Heart left ventricle (tissue), 13 donors: ENCODE results near the gene CXCL16.
"Not testable (repeated sequence)": the region's sequence is repeated elsewhere in the genome, so short reads cannot be mapped to it uniquely, and the experiment has no call there.

ENCODE experiments used
- POLR2A ChIP-seq, 2 donors: fragments of 450-650 bp; IDR thresholded peaks; one replicate each; pipeline ENCODE4 v1.6.1; 2017; ENCODE audit warnings: antibody characterized with exemption in 2 of 2, mild to moderate bottlenecking in 2 of 2, moderate library complexity in 2 of 2
- TF ChIP-seq, protein P1 (sequence below), 12 donors: fragments of 200-600 bp; sonication (generic) in 4 of 12; IDR thresholded peaks; one replicate each; pipeline versions ENCODE4 v1.5.0 to v1.8.0; 2018 to 2022; ENCODE audit warnings: antibody characterized with exemption in 12 of 12, mild to moderate bottlenecking in 5 of 12
- donor health status: ischemic (EF 13 %, LVEDD 7.1; RV severe dilation, severe dysfunction).
- donor health status: DM: no; HTN: yes; CAD: no.
- donor health status: DM: no; HTN: no; CAD: no.
- donor health status: ischemic (EF 25% LVEDD 6.9; RV normal size, moderate dysfunction).
- donor health status: ischemic (EF 25% LVEDD 5.7; RV mildly dilated, moderate dysfunction).
- donor health status: ischemic (EF 35%, LVEDD 5.7; RV mildly dilated, moderate dysfunction).
- donor health status: nonischemic (EF 11% LVEDD 7.7; RV severe dilation, severe dysfunction).
- donor health status: DM: yes; HTN: yes; CAD: no.
- donor health status: PGD.
- donor health status: ischemic (EF 29% LVEDD 5.4; RV normal size, mild dysfunction).
- donor health status: nonischemic (EF 23%, LVEDD 6.1; RV moderate dilation, normal function).

DNA sequence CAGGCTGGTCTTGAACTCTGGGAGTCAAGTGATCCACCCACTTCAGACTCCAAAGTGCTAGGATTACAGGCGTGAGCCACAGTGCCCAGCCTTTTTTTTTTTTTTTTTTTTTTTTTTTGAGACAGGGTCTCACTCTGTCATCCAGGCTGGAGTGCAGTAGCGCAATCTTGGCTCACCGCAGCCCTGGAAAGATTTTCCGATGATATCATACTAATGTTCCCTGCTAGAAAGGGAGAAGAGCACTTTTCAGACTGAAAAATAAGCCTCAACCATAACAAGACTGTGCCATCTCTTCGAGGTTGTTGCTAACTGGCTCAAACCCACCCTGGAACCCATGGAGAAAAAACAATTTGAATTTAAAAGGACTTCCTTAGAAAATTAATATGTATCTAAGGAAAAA is 56.0 kb downstream of the CXCL16 start:
- TF ChIP-seq, protein P1, sequence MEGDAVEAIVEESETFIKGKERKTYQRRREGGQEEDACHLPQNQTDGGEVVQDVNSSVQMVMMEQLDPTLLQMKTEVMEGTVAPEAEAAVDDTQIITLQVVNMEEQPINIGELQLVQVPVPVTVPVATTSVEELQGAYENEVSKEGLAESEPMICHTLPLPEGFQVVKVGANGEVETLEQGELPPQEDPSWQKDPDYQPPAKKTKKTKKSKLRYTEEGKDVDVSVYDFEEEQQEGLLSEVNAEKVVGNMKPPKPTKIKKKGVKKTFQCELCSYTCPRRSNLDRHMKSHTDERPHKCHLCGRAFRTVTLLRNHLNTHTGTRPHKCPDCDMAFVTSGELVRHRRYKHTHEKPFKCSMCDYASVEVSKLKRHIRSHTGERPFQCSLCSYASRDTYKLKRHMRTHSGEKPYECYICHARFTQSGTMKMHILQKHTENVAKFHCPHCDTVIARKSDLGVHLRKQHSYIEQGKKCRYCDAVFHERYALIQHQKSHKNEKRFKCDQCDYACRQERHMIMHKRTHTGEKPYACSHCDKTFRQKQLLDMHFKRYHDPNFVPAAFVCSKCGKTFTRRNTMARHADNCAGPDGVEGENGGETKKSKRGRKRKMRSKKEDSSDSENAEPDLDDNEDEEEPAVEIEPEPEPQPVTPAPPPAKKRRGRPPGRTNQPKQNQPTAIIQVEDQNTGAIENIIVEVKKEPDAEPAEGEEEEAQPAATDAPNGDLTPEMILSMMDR (IDR thresholded peaks at IDR 0.05) = not testable (repeated sequence)
- TF ChIP-seq POLR2A (IDR thresholded peaks at IDR 0.05) = not testable (repeated sequence)
